ENCODE measurements around the gene KCTD16.

DNA sequence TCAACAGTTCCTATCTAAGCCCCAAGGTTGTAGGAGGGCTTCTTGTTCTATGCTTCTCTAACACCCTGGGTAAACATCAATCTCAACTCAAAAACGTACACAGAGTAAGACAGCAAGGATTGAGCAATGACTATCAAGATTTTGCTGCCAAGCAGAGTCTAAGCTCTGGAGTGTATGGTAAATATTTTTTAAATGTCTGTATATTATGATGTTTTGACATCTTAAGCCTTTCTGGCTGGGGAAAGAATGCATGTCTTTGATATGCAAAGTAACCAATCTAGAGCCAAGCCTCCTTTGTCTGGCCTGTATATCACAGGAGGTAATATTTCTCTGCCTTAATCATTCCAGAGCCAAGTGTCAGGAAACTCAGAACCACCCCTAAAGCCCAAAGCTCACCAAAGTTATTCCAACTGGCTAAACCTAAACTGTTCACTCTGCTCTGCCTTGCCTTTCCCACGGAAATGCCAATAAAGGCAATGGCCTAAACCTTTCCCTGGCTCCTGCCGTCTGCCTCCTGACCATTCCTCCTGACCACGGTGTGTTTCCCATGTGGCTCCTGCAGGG is 45.4 kb upstream of the KCTD16 start:
- TF ChIP-seq POLR2AphosphoS5 (IDR thresholded peaks at IDR 0.05; ENCODE audit: low read depth) (no peak), EZH2 (IDR thresholded peaks at IDR 0.05; ENCODE audit: low read depth, unreplicated experiment) (no peak), ZNF331 (CRISPR knock-in tag; IDR thresholded peaks at IDR 0.05; ENCODE audit: low read depth) (no peak), EZH2phosphoT487 (IDR thresholded peaks at IDR 0.05; ENCODE audit: unreplicated experiment) (no peak), ZNF114 (CRISPR knock-in tag; IDR thresholded peaks at IDR 0.05) (no peak), NANOG (IDR thresholded peaks at IDR 0.05; ENCODE audit: borderline replicate concordance) (no peak), CREB1 (CRISPR knock-in tag; IDR thresholded peaks at IDR 0.05; ENCODE audit: low read depth) (no peak), JUNB (IDR thresholded peaks at IDR 0.05; ENCODE audit: unreplicated experiment) (no peak), STAT1 (IDR thresholded peaks at IDR 0.05; ENCODE audit: unreplicated experiment) (no peak)
- TF ChIP-seq, protein P1, sequence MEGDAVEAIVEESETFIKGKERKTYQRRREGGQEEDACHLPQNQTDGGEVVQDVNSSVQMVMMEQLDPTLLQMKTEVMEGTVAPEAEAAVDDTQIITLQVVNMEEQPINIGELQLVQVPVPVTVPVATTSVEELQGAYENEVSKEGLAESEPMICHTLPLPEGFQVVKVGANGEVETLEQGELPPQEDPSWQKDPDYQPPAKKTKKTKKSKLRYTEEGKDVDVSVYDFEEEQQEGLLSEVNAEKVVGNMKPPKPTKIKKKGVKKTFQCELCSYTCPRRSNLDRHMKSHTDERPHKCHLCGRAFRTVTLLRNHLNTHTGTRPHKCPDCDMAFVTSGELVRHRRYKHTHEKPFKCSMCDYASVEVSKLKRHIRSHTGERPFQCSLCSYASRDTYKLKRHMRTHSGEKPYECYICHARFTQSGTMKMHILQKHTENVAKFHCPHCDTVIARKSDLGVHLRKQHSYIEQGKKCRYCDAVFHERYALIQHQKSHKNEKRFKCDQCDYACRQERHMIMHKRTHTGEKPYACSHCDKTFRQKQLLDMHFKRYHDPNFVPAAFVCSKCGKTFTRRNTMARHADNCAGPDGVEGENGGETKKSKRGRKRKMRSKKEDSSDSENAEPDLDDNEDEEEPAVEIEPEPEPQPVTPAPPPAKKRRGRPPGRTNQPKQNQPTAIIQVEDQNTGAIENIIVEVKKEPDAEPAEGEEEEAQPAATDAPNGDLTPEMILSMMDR (conservative IDR thresholded peaks at IDR 0.05; ENCODE audit: low read depth in 2 of 2): no peak
- TF ChIP-seq, protein P2, sequence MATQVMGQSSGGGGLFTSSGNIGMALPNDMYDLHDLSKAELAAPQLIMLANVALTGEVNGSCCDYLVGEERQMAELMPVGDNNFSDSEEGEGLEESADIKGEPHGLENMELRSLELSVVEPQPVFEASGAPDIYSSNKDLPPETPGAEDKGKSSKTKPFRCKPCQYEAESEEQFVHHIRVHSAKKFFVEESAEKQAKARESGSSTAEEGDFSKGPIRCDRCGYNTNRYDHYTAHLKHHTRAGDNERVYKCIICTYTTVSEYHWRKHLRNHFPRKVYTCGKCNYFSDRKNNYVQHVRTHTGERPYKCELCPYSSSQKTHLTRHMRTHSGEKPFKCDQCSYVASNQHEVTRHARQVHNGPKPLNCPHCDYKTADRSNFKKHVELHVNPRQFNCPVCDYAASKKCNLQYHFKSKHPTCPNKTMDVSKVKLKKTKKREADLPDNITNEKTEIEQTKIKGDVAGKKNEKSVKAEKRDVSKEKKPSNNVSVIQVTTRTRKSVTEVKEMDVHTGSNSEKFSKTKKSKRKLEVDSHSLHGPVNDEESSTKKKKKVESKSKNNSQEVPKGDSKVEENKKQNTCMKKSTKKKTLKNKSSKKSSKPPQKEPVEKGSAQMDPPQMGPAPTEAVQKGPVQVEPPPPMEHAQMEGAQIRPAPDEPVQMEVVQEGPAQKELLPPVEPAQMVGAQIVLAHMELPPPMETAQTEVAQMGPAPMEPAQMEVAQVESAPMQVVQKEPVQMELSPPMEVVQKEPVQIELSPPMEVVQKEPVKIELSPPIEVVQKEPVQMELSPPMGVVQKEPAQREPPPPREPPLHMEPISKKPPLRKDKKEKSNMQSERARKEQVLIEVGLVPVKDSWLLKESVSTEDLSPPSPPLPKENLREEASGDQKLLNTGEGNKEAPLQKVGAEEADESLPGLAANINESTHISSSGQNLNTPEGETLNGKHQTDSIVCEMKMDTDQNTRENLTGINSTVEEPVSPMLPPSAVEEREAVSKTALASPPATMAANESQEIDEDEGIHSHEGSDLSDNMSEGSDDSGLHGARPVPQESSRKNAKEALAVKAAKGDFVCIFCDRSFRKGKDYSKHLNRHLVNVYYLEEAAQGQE (IDR thresholded peaks at IDR 0.05; ENCODE audit: unreplicated experiment): no peak
- TF ChIP-seq, protein P3, sequence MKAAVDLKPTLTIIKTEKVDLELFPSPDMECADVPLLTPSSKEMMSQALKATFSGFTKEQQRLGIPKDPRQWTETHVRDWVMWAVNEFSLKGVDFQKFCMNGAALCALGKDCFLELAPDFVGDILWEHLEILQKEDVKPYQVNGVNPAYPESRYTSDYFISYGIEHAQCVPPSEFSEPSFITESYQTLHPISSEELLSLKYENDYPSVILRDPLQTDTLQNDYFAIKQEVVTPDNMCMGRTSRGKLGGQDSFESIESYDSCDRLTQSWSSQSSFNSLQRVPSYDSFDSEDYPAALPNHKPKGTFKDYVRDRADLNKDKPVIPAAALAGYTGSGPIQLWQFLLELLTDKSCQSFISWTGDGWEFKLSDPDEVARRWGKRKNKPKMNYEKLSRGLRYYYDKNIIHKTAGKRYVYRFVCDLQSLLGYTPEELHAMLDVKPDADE (IDR thresholded peaks at IDR 0.05): no peak
- TF ChIP-seq, protein P4, sequence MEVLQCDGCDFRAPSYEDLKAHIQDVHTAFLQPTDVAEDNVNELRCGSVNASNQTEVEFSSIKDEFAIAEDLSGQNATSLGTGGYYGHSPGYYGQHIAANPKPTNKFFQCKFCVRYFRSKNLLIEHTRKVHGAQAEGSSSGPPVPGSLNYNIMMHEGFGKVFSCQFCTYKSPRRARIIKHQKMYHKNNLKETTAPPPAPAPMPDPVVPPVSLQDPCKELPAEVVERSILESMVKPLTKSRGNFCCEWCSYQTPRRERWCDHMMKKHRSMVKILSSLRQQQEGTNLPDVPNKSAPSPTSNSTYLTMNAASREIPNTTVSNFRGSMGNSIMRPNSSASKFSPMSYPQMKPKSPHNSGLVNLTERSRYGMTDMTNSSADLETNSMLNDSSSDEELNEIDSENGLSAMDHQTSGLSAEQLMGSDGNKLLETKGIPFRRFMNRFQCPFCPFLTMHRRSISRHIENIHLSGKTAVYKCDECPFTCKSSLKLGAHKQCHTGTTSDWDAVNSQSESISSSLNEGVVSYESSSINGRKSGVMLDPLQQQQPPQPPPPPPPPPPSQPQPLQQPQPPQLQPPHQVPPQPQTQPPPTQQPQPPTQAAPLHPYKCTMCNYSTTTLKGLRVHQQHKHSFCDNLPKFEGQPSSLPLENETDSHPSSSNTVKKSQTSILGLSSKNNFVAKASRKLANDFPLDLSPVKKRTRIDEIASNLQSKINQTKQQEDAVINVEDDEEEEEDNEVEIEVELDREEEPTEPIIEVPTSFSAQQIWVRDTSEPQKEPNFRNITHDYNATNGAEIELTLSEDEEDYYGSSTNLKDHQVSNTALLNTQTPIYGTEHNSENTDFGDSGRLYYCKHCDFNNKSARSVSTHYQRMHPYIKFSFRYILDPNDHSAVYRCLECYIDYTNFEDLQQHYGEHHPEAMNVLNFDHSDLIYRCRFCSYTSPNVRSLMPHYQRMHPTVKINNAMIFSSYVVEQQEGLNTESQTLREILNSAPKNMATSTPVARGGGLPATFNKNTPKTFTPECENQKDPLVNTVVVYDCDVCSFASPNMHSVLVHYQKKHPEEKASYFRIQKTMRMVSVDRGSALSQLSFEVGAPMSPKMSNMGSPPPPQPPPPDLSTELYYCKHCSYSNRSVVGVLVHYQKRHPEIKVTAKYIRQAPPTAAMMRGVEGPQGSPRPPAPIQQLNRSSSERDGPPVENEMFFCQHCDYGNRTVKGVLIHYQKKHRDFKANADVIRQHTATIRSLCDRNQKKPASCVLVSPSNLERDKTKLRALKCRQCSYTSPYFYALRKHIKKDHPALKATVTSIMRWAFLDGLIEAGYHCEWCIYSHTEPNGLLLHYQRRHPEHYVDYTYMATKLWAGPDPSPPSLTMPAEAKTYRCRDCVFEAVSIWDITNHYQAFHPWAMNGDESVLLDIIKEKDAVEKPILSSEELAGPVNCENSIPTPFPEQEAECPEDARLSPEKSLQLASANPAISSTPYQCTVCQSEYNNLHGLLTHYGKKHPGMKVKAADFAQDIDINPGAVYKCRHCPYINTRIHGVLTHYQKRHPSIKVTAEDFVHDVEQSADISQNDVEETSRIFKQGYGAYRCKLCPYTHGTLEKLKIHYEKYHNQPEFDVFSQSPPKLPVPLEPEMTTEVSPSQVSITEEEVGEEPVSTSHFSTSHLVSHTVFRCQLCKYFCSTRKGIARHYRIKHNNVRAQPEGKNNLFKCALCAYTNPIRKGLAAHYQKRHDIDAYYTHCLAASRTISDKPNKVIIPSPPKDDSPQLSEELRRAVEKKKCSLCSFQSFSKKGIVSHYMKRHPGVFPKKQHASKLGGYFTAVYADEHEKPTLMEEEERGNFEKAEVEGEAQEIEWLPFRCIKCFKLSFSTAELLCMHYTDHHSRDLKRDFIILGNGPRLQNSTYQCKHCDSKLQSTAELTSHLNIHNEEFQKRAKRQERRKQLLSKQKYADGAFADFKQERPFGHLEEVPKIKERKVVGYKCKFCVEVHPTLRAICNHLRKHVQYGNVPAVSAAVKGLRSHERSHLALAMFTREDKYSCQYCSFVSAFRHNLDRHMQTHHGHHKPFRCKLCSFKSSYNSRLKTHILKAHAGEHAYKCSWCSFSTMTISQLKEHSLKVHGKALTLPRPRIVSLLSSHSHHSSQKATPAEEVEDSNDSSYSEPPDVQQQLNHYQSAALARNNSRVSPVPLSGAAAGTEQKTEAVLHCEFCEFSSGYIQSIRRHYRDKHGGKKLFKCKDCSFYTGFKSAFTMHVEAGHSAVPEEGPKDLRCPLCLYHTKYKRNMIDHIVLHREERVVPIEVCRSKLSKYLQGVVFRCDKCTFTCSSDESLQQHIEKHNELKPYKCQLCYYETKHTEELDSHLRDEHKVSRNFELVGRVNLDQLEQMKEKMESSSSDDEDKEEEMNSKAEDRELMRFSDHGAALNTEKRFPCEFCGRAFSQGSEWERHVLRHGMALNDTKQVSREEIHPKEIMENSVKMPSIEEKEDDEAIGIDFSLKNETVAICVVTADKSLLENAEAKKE (CRISPR knock-in tag; IDR thresholded peaks at IDR 0.05): no peak
